ENCODE measurements around the gene IL17C.

The IL17C gene

DNA sequence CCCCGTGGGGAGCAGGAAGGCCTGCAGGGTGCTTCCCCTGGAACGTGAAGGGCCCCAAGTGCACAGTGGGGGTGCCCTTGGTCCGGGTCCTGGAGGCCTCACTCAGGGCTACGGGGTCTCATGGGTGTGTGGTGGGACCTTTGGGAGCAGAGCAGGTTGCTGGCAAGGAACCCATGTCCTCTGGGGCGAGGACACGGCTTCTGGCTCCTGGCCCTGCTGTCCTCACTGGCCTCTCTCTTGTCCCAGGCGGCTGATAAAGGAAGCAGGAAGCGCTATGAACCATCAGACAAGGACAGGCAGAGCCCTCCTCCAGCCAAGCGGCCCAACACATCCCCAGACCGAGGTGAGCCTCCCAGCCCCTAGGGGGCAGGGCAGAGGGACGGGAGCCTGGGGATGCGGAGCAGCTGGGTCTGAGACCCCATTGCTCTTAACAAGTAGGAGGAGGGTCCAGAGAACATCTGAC lies 9.8 kb upstream of the IL17C start:
- DNase-seq: no peak

DNA sequence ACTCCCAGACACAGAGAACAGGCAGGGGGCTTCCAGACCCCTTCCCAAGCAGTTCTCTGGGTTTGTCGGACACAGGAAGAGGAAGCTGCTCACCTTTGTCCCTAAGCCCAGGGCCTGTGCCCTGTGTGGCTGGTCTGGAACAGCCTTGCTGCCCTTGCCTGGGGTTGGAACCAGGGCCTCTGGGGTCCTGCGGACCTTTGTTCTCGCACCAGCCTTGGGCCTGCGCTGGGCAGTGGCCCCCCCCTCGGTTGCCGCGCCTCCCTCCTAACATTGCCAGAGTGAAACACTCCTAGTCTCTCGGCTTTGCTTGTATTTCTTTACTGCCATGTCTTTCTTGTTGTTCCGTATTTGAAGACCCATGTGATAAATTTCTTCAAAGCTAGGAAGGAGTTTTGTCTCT lies 8.5 kb upstream of the IL17C start:
- DNase-seq: no peak

DNA sequence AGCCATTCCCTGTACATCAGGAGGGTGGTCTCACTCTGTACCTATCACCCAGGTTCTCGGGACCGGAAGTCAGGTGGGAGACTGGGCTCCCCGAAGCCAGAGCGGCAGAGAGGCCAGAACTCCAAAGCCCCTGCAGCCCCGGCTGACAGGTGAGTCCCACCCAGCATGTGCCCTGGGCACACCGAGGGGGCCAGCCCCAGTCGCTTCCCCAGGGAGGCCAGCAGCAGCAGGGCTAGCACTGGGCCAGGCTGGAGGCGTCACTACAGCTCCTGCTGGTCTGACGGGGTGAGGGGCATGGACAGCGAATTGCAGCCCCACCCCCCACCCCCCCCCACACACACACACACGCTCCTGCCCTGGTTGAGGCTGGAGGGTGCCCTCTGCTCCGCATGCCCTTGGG lies 7.9 kb upstream of the IL17C start:
- DNase-seq: no peak

DNA sequence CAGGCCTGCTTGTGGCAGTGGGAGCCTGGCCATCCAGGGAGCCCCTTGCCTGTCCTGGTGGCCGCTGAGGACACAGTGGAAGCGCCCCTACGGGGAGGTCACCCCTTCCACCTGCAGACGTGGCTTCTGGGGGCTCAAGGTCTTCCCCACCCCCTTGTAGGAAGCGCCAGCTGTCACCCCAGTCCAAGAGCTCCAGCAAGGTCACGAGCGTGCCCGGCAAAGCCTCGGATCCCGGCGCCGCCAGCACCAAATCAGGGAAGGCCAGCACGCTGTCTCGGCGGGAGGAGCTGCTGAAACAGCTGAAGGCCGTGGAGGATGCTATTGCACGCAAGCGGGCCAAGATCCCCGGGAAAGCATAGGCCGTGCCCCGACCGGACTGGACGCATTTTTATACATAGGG lies 7.4 kb upstream of the IL17C start:
- no peak for DNase-seq

DNA sequence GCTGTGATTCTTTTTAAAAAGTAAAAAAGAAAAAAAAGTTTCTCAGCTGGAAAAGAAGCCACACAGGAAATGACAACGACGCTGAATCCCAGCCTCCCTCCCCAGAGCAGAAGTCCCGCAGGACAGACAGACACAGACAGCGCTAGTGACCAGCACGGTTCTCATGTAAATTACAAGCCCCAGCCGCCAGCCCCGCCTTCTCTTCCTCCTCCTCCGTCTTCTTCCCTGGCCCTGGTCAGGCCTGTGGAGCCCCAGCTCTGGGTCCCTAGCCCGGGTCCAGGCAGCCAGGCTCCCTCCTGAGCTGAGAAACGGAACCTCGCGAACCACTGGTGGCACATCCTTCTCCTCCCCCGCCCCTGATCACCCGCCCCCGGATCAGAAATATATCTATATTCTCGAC lies 7.0 kb upstream of the IL17C start:
- DNase-seq: no peak

DNA sequence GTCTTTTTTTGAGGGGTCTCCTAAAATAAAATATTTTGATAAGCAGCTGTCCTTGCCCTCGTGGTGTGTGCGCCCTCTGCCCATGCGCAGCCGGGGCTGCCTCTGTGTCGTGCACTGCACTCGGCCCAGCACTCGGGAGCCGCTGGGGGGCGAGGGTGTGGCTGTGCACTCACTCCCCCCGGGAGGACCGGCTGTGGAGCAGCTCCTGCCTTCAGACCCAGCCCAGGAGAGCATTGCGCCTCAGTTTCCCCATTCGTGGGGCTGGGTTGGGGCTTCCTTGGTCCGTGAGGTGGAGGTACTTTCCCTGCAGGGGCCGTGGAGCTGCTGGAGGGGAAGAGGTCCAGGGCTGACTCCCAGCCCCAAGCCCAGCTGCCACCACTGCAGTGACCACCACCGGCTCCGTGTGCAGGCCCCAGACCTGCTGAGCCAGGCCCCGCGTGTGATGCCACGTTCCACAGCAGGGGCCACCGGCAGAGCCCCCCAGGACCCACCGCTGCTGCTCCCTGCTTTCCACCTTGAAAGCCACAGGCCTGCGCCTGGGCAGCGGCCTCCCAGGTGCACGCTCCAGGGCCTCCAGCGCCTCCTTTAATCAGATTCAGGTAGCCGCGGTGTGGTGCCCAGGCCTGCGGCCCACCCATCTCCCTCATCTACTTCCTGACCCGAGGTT lies 6.3 kb upstream of the IL17C start:
- no peak for DNase-seq

DNA sequence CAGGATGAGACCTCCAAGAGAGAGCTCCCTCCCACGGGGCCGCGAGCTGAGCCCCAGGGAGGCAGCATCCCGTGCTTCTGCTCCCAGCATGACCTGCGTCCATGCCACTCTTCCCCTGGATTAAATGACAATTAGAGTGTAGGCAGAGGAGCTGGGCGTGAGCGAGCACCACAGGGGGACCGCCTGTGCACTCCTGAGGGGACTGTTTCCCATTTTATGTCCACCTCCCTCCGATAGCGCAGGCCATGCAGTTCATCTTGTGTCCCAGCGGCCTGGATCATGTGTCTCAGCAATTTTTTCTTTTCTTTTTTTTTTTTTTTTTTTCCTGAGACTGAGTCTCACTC lies 5.8 kb upstream of the IL17C start:
- no peak for DNase-seq

DNA sequence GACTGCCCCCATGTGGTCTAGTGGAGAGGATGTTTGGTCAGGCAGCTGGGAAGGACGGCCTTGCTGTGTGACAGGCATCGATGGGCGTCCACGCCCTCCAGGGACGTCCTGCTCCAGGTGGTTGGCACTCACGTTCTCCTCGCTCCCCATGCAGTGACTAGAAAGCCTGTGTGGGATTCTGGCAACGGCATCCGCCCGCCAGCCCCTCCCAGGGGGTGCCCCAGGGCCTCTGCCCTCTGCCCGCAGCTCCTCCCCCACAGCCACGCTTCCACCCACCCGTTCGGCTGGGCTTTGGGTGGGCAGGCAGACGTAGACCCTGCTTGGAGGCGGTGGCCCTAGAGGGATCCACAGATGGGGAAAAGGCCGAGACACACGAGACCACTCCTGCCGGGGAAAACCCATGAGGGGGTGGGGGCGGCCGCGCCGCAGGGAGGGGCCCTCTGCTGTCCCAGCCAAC lies 4.7 kb upstream of the IL17C start:
- DNase-seq: no peak

DNA sequence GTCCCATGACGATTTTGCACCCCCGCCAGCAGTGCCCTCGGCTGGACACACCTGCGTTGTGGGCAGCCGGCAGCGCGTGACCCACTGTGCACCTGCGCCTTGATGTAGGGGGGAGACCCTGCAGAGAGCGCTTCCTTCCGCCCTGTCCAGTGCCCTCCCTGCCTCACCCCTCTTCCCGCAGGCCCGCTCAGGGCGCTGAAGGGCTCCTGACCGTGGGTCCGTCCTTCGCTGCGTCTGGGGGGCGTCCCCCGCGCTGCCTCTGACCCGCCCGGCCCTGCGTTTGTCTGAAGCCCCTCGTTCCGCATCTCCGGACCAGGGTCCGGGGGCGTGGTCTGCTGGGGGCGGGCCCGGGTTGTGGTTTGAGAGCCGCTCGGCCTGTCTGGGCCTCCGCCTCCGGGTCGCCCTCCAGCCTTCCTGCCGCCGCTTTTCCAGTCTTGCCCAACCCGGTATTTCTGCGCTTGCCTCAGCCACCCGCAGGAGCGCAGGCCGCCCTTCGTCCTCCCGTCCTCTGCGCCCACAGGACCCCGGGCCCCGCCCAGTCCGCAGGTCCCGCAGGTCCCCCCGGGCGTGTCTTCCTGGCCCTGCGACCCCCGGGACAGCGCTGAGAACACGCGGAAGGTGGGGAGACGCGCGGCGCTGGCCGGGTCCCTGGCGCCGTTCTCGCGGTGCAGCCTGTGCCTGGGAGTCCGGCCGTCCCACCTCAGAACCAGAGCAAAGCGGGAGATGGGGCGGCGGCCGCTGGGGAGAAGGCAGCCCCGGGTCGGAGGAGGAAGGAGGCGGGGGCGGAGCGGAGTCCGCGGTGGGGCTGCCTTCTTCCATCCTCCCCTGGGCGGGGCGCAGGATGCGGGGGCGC lies 4.0 kb upstream of the IL17C start:
- DNase-seq: no peak

DNA sequence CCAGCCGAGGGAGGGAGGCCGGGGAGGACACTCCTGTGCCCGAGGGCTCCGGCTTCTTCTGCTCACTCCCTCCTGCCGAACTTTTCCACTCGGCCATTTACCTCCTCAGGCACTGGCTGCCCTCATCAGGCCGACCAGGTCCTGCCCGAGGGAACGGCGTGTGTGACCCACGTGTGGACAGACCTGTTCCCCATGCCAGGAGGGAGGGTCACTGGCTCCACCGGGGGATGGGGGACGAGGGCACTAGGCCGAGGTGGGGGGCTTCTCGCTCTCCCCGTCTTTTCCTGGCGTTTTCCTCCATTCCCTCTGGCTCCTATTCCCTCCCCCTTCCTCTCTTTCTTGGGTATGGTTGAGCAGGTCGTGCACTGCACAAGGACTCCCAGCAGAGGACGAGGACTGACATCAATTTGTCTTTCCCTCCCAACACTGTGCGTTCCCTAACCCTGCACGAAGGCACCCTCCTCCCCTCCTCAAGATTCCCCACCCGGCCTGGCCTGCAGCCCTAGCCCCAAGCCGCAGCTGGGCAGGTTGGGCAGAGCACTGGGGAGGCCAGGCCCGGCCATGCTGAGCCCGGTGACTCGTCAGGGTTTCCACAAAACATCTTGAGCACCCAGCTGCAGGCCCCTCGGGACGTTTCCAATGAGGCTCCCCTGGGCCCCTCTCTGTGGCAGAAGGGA lies 3.2 kb upstream of the IL17C start:
- no peak for DNase-seq

DNA sequence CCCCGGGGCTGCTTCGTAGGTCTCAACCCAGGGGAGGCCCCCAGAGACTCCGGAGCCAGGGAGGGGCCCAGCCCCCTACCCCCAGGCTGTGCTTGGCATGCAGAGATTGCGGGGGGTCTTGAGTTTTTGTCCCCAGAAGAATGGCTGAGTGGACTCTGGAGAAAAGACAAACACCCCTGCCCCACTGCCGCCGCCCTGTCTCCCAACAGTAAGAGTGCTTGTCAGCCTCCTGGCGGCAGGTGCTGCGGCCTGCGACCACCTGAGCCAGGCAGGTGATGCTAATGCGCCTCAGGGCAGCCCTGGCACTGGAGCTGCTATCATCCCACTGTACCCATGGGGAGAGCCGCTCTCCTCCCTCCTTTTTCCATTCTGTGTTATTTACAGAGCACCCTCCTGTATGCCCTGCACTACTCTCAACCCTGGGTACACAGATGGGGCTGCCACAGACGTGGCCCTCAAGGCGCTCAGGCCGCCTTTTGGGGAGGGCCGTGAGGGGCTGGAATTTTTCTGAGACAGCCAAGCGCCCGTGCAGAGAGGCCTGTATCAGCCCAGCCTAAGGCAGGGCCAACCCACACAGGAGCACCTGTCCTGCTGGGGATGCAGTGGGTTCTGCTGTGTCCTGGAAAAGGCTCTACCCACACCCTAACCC lies 2.6 kb upstream of the IL17C start:
- DNase-seq: no peak

DNA sequence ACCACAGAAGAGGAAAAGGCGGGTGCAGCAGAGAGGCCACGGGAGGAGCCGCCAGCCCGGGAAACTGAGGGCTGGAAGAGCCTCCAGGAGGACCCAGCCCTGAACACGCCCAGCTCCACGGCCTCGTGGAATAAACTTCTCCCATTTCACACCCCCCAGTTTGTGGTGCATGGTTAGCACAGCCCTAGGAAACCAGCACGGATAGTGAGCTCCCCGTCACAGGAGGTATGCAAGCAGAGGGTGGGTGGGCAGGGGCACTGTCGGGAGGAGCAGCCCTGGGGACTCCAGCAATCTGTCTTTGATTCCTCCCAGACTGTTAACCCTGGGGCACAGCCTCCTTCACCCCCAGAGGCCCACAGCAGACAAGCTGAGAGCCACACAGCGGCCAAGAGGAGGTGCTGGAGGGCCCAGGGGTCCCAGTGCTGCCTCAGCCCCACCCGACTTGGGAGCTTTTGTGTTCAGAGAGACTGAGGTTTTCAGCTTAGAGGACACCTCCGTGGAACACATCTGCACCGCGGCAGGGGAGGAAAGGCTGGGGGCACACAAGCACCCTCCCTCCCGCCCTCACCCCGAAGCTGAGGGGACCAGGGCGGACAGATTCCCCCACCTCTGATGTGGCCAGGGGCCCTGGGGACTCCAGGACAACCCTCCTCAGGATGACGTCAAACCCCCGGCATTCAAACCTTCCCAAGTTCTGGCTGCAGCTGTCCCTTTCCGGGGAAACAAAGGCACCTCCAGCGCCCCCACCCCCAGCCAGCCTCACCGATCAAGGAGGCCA lies 1.7 kb upstream of the IL17C start:
- no peak for DNase-seq

DNA sequence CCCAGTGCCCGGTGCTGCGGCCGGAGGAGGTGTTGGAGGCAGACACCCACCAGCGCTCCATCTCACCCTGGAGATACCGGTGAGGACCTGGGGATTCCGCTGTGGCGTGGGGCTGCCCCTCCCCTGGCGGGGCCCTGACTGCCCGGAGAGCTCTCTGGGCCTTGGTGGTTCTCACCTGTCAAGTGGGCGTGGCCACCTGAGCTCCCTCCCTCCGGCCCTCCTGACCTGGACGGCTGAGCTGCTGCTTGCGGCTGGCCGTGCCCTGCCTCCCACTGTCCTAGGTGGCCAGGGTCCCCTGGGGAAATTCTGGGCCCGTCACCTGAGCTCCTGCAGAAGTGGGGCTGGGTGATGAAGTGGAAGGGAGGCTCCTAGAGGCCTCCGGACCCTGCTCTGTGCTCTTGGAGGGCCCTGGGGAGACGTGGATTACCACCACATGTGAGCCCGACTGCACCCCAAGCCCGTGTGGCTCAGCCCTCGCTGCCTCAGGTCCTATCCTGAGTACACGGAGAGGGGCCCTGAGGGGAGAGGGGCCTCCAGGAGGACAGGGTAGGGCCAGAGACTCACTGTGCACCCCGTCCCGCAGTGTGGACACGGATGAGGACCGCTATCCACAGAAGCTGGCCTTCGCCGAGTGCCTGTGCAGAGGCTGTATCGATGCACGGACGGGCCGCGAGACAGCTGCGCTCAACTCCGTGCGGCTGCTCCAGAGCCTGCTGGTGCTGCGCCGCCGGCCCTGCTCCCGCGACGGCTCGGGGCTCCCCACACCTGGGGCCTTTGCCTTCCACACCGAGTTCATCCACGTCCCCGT lies 1.1 kb downstream of the IL17C start:
- DNase-seq: no peak

DNA sequence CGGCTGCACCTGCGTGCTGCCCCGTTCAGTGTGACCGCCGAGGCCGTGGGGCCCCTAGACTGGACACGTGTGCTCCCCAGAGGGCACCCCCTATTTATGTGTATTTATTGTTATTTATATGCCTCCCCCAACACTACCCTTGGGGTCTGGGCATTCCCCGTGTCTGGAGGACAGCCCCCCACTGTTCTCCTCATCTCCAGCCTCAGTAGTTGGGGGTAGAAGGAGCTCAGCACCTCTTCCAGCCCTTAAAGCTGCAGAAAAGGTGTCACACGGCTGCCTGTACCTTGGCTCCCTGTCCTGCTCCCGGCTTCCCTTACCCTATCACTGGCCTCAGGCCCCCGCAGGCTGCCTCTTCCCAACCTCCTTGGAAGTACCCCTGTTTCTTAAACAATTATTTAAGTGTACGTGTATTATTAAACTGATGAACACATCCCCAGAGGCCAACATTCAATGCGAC lies 1.7 kb downstream of the IL17C start:
- no peak for DNase-seq

DNA sequence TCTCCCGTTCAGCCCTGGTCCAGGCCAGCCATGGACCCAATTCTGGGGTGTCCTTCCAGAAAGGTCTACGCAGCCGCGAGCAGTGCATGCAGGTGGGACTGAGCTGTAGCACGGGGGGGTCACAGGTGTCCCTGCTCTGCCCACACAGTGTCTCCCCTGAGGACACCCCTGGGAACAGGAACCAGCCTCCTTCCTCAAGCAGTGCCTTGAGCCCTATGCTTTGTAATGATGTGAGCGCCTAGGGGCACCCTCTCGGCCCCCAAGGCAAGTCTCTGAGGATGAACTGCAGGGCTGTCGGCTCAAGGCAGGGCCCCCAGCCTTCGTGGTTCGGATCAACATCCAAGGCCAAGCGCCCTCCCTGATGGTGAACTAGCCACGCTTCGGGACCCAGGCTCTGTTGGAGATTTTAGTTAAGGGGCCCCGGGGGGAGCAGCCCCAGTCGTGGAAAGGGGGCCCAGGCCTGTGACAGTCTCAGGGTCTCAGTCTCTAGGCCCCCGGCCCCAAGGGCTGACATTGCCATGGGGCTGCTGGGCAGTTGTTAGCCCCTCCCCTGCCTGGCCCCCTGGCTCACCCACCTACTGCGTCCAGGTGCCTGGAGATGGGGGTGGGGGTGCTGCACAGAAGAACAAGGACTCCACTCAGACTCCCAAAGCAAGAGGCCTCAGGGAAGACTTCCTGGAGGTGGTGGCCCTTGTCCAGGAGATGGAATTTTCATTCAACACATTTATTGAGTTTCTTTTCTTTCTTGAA lies 2.3 kb downstream of the IL17C start:
- DNase-seq: no peak

DNA sequence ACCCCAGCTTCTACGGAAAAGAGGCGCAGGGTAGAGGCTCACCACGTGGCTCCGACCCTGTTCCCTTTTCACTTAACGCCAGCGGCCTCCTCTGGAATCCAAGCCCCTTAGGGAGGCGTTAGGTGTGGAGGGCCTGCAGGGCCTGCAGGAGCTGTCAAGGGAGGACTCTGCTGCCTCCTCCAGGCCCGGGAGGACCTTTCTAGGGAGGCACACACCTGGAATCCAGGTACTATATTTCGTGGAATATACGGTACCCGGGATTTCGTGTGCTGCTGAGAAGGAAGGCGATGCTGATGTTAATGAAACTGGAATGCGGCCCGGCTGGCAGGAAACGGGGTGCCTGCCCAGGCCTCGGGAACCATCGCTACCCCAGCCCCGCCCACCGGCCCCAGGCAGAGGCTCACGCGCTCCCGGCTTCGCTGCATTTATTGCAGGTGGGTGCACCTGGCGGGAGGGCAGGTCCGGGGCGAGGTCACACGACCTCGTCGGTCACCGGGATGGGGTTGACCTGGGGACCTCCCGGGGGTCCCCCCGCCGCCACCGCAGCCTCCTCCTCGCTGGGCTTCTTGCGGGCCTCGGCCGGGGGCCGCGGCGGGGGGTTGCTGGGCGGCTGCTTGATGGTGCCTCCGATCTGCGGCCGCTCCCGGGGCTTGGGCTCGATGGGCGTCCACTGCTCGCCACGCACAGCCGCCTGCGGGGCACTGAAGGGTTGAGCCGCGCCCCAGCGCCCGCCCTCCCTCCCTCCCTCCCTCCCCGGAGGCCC lies 4.7 kb downstream of the IL17C start:
- no peak for DNase-seq

DNA sequence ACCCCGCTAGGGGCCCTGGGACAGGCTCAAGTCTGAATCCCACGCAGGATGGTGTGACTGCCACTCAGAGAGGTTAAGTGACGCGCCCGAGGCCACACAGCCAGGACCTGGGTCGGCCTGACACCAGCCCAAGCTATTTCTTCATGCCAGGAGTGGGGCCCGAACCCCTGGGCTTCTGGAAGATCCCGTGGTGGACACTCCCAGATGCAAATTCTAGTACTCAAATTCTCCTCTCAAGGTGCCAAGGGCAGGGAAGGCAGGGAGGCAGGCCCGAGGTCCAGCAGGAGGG lies 5.2 kb downstream of the IL17C start:
- no peak for DNase-seq

DNA sequence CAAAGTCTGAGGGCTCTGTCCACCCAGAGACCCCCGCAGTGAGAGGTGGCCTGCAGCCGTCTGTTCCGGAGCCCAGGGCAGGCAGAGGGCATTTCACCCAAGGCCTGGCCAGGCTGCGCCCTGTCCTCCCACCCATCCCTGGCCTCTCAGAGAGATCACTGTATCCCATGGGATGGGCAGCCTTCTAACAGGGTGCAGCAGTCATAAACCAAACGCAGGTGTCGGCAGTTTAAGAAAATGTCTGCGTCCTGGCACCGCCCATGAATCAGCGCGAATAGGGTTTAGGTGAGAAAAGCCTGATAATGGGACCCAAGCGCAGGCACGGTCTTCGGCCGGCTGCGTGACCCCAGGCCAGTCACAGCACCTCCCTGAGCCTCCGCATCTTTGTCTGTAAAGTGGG lies 7.1 kb downstream of the IL17C start:
- DNase-seq: no peak

DNA sequence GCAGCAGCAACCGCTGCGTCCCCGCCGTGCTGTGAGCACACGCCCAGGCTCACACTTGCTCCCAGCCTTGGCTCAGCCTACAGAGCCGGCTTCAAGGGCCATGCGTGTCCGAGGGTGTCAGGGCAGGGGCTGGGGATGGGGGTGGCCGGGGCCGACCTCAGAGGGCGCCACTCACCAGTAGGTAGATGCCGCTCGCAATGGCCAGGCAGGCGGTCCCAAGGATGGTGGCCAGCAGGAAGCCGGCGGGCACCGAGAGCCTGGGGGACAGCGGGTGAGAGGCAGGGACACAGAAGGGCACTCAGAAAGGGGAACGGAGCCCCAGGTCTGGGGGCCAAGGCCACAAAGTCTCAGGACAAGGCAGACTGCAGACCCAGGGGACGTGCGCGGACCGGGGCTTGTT lies 7.6 kb downstream of the IL17C start:
- DNase-seq: no peak

DNA sequence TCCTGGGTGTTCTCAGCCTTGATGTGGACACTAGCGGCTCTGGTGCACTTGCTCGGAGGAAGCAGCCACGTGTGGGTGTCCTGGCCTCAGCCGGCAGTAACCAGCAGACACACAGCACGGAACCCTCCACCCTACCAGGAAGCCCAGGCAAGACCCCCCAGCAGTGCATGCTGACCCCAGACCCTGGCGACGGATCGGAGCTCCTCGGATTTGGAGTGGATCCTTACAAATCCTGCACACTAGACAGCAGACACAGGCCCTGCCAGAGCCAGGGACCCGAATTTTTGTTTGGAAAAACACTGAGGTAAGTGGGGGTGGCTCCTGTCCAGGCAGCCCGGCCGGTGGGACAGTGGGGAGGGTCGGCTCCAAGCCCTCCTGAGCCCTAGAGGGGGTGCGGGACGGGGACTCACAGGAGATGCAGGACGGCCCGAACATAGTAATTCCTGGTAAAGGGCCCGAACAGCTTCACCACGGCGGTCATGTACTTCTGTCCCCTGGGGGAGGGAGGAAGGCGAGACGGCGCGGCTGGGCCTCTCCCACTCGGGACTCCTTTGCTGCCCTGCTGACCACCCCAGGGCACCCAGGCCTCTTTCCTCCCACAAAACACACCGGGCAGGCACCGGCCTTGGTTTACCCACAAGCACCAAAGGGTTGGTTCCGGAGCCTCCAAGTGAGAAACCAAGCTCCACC lies 8.1 kb downstream of the IL17C start:
- DNase-seq: no peak

Measured in NCI-H2171 (cell line).